ENCODE measurements around the gene RPS6KA2.

The RPS6KA2 gene

DNA sequence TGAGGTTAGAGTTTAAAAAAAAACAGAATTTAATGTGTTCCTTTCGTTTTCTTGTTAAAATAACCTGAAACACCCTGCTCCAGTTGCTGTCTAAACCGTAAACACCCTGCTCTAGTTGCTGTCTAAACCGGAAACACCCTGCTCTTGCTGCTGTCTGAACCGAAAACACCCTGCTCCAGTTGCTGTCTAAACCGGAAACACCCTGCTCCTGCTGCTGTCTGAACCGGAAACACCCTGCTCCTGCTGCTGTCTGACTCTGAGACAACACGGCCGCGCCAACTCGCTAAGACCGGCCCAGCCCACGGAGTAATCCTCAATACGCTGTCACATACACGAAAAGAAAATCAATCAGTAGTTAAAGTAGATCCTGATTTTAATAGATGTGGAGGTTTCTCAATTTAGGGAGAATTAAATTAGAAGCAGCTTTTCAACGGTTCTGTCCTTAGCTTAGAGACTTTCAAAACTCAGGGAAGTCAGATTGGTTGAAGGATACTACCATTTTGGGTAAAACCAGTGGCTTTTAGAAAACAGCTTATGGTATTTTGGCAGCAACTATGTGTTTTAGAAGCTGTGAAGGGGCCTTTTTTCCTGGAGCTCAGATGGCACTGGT is 138.9 kb downstream of the RPS6KA2 start:
- DNase-seq (ENCODE audit: low read depth) = peak; percentile 10
- TF ChIP-seq, protein P1, sequence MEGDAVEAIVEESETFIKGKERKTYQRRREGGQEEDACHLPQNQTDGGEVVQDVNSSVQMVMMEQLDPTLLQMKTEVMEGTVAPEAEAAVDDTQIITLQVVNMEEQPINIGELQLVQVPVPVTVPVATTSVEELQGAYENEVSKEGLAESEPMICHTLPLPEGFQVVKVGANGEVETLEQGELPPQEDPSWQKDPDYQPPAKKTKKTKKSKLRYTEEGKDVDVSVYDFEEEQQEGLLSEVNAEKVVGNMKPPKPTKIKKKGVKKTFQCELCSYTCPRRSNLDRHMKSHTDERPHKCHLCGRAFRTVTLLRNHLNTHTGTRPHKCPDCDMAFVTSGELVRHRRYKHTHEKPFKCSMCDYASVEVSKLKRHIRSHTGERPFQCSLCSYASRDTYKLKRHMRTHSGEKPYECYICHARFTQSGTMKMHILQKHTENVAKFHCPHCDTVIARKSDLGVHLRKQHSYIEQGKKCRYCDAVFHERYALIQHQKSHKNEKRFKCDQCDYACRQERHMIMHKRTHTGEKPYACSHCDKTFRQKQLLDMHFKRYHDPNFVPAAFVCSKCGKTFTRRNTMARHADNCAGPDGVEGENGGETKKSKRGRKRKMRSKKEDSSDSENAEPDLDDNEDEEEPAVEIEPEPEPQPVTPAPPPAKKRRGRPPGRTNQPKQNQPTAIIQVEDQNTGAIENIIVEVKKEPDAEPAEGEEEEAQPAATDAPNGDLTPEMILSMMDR (conservative IDR thresholded peaks at IDR 0.05; ENCODE audit: control insufficient read depth, insufficient read depth, low read depth, low read length) = no peak
- no peak overlapping the region for H3K4me3 ChIP-seq (ENCODE audit: control insufficient read depth, low read depth, low read length)

DNA sequence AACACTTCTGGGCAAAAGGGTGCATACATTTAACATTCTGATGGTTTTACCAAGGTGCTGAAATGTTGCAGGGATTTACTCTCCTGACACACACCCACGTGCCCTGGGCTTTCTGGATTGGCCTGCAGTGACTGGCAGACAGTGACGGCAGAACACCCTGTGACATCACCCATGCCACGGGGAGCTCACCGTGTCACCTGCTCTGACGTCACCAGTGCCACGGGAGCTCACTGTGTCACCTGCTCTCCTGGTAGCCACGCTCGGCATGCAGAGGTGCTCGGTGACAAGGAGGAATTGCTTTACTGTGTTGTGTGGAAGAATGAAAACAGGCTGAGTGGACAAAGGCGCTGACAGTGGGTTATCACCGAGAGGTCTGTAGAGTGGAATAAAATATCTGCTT is 139.9 kb downstream of the RPS6KA2 start:
- DNase-seq (ENCODE audit: low read depth) = no peak
- TF ChIP-seq, protein P1 (conservative IDR thresholded peaks at IDR 0.05; ENCODE audit: control insufficient read depth, insufficient read depth, low read depth, low read length) = no peak

DNA sequence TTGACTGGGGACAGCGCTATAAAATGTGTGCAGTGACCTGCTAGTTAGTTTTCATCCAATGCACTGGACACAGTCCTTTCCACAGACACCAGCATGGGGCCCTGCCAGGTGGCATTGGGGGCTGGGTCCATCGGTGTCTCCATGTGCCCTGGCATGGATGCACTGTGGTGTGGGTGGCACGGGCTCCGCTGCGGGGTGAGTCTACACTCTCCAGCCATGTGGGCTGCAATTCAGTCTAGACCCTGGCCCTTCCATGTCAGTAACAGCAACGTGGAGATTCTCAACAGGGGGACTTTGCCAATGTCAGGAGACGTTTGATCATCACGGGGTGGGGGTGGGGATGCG is 140.5 kb downstream of the RPS6KA2 start:
- TF ChIP-seq, protein P1 (conservative IDR thresholded peaks at IDR 0.05; ENCODE audit: control insufficient read depth, insufficient read depth, low read depth, low read length) = no peak

More for the DNA sequence above, 139.9 kb downstream of the RPS6KA2 start:
- no peak overlapping the region for H3K4me3 ChIP-seq (ENCODE audit: control insufficient read depth, low read depth, low read length)

DNA sequence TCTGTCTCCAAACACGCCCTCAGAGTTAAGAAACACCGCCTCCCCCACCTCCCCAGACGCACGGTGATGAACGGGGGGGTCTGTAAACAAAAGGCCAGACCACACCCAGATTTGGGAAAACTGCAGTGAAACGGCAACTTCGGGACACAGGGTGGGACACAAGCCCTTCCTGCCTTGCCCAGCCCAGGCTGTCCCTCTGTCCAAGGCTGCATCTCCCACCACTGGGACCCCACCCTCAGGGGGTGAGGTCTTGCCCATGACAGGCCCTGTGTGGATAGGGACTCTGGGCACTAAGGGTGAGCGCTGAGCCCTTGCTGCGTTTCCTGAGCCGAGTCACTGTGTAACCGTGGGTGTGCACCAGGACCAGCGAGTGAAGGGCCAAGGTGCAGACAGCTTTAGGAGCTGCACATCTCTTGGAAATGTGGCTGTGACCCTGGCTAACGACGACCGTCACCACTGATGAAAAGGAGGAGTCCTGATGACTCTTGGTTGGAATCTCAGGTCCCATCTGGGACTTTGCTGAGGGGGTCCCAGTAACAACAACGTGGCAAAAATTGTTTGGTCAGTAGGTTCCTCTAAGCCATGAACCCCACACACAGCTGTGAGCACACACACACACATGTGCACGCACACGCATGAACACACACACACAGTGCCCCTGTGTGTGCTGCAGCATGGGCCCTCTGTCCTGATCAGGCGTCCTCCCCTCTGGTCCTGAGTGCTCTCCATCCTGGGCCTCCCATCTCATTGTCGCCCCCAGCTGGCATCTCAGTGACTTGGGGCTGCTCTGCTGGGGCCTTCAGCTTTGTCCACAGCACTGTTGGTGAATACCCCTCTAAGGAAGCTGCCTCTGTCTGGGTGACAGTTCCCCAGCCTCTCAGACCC is 141.2 kb downstream of the RPS6KA2 start:
- TF ChIP-seq, protein P1 (conservative IDR thresholded peaks at IDR 0.05; ENCODE audit: control insufficient read depth, insufficient read depth, low read depth, low read length) = no peak
- no peak for DNase-seq (ENCODE audit: low read depth)
- no peak overlapping the region for H3K4me3 ChIP-seq (ENCODE audit: control insufficient read depth, low read depth, low read length)

More for the DNA sequence above, 140.5 kb downstream of the RPS6KA2 start:
- H3K4me3 ChIP-seq (ENCODE audit: control insufficient read depth, low read depth, low read length) = no peak overlapping the region
- no peak for DNase-seq (ENCODE audit: low read depth)

DNA sequence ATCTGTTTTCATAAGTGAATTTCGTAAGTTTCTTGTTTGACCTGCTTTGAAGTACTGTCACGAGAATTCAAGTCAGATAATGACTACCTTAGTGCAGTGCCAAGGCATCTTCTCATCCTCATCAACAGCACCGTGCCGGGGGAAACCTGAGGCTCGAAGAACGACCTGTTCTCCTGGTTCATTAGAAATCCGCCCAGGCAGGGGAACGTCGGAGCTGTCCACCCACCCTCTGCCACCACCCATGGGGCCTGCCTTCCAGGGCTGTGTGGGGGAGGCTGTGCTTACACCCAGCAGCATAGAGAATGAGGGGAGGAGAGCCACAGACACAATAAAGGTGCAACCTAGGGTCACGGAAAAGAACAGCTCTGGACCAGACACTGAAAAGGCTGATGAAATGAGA is 142.2 kb downstream of the RPS6KA2 start:
- H3K4me3 ChIP-seq (ENCODE audit: control insufficient read depth, low read depth, low read length) = no peak overlapping the region
- DNase-seq (ENCODE audit: low read depth) = no peak
- TF ChIP-seq, protein P1 (conservative IDR thresholded peaks at IDR 0.05; ENCODE audit: control insufficient read depth, insufficient read depth, low read depth, low read length) = no peak

DNA sequence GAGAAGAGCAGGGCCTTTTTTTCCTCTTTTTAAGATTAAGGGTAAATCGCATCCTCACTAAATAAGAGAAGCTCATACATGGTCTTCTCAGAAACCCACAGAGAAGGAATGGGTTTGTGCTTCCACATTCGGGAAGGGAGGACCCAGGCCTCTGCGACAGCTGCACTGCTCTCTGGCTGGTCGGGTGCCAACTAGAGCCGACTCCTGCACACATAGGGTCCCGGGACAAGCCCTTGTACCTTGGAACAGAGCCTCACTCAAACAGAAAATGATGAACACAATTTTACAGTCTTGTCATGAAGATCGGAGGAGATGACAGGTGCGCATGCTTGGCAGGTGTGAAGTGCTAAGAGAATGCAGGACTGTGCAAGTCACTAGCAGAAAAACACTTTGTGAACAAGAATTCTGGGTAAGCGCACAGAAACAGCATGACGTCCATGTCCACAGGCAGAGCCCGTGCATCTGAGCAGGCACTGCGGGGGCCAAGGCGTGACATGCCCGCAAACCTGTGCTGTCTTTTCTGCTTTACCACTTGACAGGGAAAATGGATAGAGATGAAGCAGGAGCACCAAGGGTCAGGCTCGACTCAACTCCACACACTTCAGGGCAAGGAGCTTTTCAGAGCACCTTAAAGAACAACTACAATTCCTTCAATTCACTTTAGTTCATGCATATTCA is 143.3 kb downstream of the RPS6KA2 start:
- TF ChIP-seq, protein P1 (conservative IDR thresholded peaks at IDR 0.05; ENCODE audit: control insufficient read depth, insufficient read depth, low read depth, low read length) = no peak
- DNase-seq (ENCODE audit: low read depth) = no peak

More for the DNA sequence above, 143.3 kb downstream of the RPS6KA2 start:
- H3K4me3 ChIP-seq (ENCODE audit: control insufficient read depth, low read depth, low read length) = no peak overlapping the region

All from fibroblast of mammary gland (primary cell).